SH-SY5Y (cell line): Measurements from ENCODE around the gene HELQ.

Source experiments
- GATA2 ChIP-seq: IDR thresholded peaks from 2 replicates; pipeline ENCODE4 v1.6.1; 2011; ENCODE audit warnings: mild to moderate bottlenecking, low read depth, low read length
- GATA3 ChIP-seq: IDR thresholded peaks from 2 replicates; pipeline ENCODE4 v1.6.1; 2011; ENCODE audit warnings: low read depth, mild to moderate bottlenecking, low read length, moderate library complexity

The HELQ gene

DNA sequence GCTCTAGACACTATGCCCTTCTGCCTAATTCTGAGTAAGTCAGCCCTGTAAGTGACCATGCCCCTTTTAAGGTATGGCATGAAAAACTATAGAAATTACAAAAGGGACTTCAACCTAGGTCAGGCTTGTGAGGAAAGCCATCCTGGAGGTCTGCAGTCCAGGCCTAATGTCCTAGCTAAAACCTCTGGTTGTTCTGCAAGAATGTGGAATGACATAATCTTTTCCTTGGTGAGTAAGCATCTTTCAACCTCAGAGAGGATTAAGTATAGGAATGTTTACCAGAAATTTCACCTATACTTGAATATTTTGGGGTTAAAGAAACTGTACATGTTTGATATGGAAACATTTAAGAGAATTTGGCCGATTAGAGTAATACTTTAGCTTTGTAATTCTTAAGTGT lies 97.2 kb downstream of the HELQ start:
- TF ChIP-seq GATA2: no peak
- TF ChIP-seq GATA3: no peak
